ENCODE data around the gene COPS7A. TPM values are rescaled to one million over a fixed set of nuclear protein-coding genes. Genes with fewer than 3 reads are reported as not detected.

Gene COPS7A
- total and polyA plus RNA-seq, 9 of the 15 experiments (the other 6 are each of a cell fraction or from before 2014, with no cell fraction given), result 12.7 to 36.0 (median 24.3) TPM

DNA sequence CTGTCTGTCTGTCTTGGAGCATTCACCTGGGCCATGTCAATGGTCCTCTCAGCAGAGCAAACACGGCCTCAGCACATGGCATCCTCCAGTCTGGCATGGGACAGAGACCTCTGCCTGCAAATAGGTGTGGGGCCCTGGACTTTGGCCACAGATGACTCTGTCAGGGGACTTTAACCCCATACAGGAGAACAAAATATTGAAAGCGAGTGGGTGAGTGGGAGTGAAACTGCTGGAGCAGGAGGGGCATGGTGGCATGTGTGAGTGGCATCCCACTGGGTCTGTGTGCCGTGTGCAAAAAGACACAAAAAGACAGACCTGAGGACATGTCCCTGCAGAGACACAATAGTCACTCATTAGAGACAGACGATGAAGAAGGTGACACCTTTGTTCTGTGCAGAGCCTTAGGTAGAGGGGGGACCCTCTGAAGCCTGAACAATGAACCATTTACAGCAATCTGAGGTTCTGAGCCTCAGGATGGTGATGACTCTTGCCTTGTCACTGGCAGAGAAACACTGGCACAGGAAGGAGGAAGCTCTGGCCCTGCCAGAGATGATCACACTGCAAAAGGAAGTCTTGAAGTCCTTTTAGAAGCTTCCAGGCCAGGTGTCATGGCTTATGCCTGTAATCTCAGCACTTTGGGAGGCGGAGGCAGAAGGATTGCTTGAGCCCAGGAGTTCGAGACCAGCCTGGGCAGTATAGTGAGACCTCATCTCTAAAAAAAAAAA, 56.0 kb downstream of the COPS7A start (continued):
- no peak for TF ChIP-seq ZFP36 (IDR thresholded peaks at IDR 0.05; ENCODE audit: low read depth, low read length, partially characterized antibody)

DNA sequence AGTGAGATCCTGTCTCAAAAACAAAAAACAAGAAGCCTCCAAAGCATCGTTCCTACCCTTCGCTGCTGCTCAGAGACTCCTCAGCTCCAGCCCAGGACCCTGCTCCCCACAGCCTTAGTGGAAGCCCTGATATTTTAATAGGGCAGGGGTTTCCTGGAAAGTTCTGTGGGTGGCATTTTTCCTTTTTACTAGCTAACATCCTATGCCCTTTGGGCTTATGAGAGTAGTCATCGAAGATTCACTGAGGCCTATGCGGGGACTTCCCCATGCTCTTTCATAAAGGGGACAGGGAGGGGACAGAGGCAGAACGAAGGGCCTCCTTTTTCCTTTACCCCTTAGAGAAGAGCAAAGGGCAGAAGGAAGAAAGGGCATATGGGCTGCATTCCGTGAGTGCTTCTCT, 56.7 kb downstream of the COPS7A start:
- no peak for ATAC-seq
- CTCF ChIA-PET (ENCODE audit: low intra/inter-chr PET ratio), result no interaction called here

More for the DNA sequence above, 56.7 kb downstream of the COPS7A start:
- Histone ChIP-seq H3K79me2 (ENCODE audit: control insufficient read depth, insufficient read depth, low read length) (no peaks in the 10 kb centered on the region), H3K36me3 (ENCODE audit: control insufficient read depth, insufficient read depth, low read length) (no peaks in the 10 kb centered on the region), H4K20me1 (replicated peaks; ENCODE audit: control insufficient read depth, insufficient read depth, low read length) (no peaks in the 10 kb centered on the region), H3K27ac (ENCODE audit: extremely low read depth, low read depth, low read length) (no peak overlapping the region), H3K9ac (ENCODE audit: insufficient read depth in 1 of 2, low read depth in 2 of 2, low read length in 2 of 2) (peak overlapping the region in 1 of 2 experiments; percentile 35; a peak in 1 of 4 replicates), H3K4me3 (no peak overlapping the region), H3K9me3 (replicated peaks; ENCODE audit: control insufficient read depth, insufficient read depth, low read depth, low read length) (no peaks in the 10 kb centered on the region), H3K4me1 (replicated peaks in 1 of 2; ENCODE audit: control insufficient read depth in 2 of 2, insufficient read depth in 2 of 2, low read length in 2 of 2) (peaks cover 5 to 18% of the 10 kb centered on the region in 2 experiments; a peak in 4 of 5 replicates), H3K4me2 (ENCODE audit: insufficient read depth, low read length) (no peak overlapping the region), H3K9me1 (ENCODE audit: control insufficient read depth, insufficient read depth, low read length) (no peaks in the 10 kb centered on the region), H2AFZ (ENCODE audit: low read depth, low read length) (no peak overlapping the region), H3K27me3 (ENCODE audit: control insufficient read depth in 2 of 2, insufficient read depth in 2 of 2, low read length in 2 of 2) (no peaks in the 10 kb centered on the region)
- no peak for DNase-seq (ENCODE audit: extremely low read depth in 1 of 4, low spot score in 3 of 4)
- no peak for TF ChIP-seq ZNF274 (IDR thresholded peaks at IDR 0.05; ENCODE audit: borderline replicate concordance, low read depth, low read length)
- no peak for TF ChIP-seq BHLHE40 (IDR thresholded peaks at IDR 0.05; ENCODE audit: low read length)
- TF ChIP-seq POLR2A (conservative IDR thresholded peaks at IDR 0.05), result no peak
- no peak for TF ChIP-seq RBBP5 (IDR thresholded peaks at IDR 0.05; ENCODE audit: borderline replicate concordance, insufficient read depth, low read length, poor library complexity, severe bottlenecking)
- TF ChIP-seq TRIM28 (IDR thresholded peaks at IDR 0.05), result no peak
- TF ChIP-seq ZNF75A (CRISPR knock-in tag; IDR thresholded peaks at IDR 0.05), result no peak
- TF ChIP-seq FOXA3 (CRISPR knock-in tag; conservative IDR thresholded peaks at IDR 0.05 in 1 of 2, IDR thresholded peaks at IDR 0.05 in 1 of 2), result no peak
- no peak for TF ChIP-seq RB1 (IDR thresholded peaks at IDR 0.05; ENCODE audit: low read depth)
- POLR2A ChIA-PET, result interaction anchor here (1.2 kb wide), 1 partner anchor 28 kb away, joined by 3 read pairs; the partner anchor contains the start of gene MLF2
- no TSS peak for BruUV-seq (replicated peaks)
- WGBS (ENCODE audit: insufficient coverage, low coverage, missing lambda C conversion rate), result 56% methylated on average over 6 of the region's 6 CpGs
- no peak for FAIRE-seq
- in situ Hi-C loops (cut with MboI) (no loop called here), intact Hi-C loops (cut with micrococcal nuclease) (no loop called here)

Small RNAs within 50 kb of the gene (small RNA-seq; reads per million reads assigned to genes)
- not detected for gene RNU6-781P

Other genes with a start within 250 kb of the COPS7A start
Only the 7 nearest of the 30 such genes appear.
- 12.8 and 15.7 TPM in 2 replicates for gene ING4, start 60.9 kb upstream of the COPS7A start, total RNA-seq (2014; rRNA removed)
- 16.4 and 19.7 TPM in 2 replicates for gene ING4, start 60.9 kb upstream of the COPS7A start, total RNA-seq (2014; rRNA removed; fragmentation: Illumina TruSeq; extraction: Trizol)
- 11.0 and 11.6 TPM in 2 replicates for gene ING4, start 60.9 kb upstream of the COPS7A start, total RNA-seq (2015; rRNA removed; fragmentation: Illumina TruSeq; extraction: Trizol)
- 13.0 and 14.0 TPM in 2 replicates for gene ING4, start 60.9 kb upstream of the COPS7A start, total RNA-seq (2021)
- gene ING4, start 60.9 kb upstream of the COPS7A start, polyA plus RNA-seq (2011; rRNA removed), result 30.2 and 32.1 TPM in 2 replicates
- 27.3 and 28.4 TPM in 2 replicates for gene ING4, start 60.9 kb upstream of the COPS7A start, polyA plus RNA-seq (2014; fragmentation: Illumina TruSeq; extraction: Trizol)
- 1 to 10 TPM; 6.6 to 8.4 TPM for gene ING4, start 60.9 kb upstream of the COPS7A start, polyA plus RNA-seq (2014; fragmentation: Nextera tagmentation; extraction: Ambion mirVana)
- 23.8 and 23.9 TPM in 2 replicates for gene ING4, start 60.9 kb upstream of the COPS7A start, polyA plus RNA-seq (2014; rRNA removed)
- gene ZNF384, start 34.7 kb upstream of the COPS7A start, total RNA-seq (2014; rRNA removed), result 9.6 and 21.4 TPM in 2 replicates
- 16.4 and 21.3 TPM in 2 replicates for gene ZNF384, start 34.7 kb upstream of the COPS7A start, total RNA-seq (2014; rRNA removed; fragmentation: Illumina TruSeq; extraction: Trizol)
- 20.2 and 21.6 TPM in 2 replicates for gene ZNF384, start 34.7 kb upstream of the COPS7A start, total RNA-seq (2015; rRNA removed; fragmentation: Illumina TruSeq; extraction: Trizol)
- gene ZNF384, start 34.7 kb upstream of the COPS7A start, total RNA-seq (2021), result 34.3 and 36.9 TPM in 2 replicates
- gene ZNF384, start 34.7 kb upstream of the COPS7A start, polyA plus RNA-seq (2011; rRNA removed), result 38.2 and 51.4 TPM in 2 replicates
- gene ZNF384, start 34.7 kb upstream of the COPS7A start, polyA plus RNA-seq (2014; fragmentation: Illumina TruSeq; extraction: Trizol), result 62.1 and 64.8 TPM in 2 replicates
- under 1 TPM; 0.36 to 0.42 TPM for gene ZNF384, start 34.7 kb upstream of the COPS7A start, polyA plus RNA-seq (2014; fragmentation: Nextera tagmentation; extraction: Ambion mirVana)
- 29.1 and 39.4 TPM in 2 replicates for gene ZNF384, start 34.7 kb upstream of the COPS7A start, polyA plus RNA-seq (2014; rRNA removed)
- not detected in 2 replicates for gene PIANP, start 23.2 kb upstream of the COPS7A start, total RNA-seq (2014; rRNA removed)
- gene PIANP, start 23.2 kb upstream of the COPS7A start, total RNA-seq (2014; rRNA removed; fragmentation: Illumina TruSeq; extraction: Trizol), result not detected in 2 replicates
- gene PIANP, start 23.2 kb upstream of the COPS7A start, total RNA-seq (2015; rRNA removed; fragmentation: Illumina TruSeq; extraction: Trizol), result not detected in 2 replicates
- not detected in 2 replicates for gene PIANP, start 23.2 kb upstream of the COPS7A start, total RNA-seq (2021)
- not detected in 2 replicates for gene PIANP, start 23.2 kb upstream of the COPS7A start, polyA plus RNA-seq (2011; rRNA removed)
- not detected in 2 replicates for gene PIANP, start 23.2 kb upstream of the COPS7A start, polyA plus RNA-seq (2014; fragmentation: Illumina TruSeq; extraction: Trizol)
- not detected for gene PIANP, start 23.2 kb upstream of the COPS7A start, polyA plus RNA-seq (2014; fragmentation: Nextera tagmentation; extraction: Ambion mirVana)
- gene PIANP, start 23.2 kb upstream of the COPS7A start, polyA plus RNA-seq (2014; rRNA removed), result 0.07 TPM in 1 of 2 replicates, not detected in the other
- 146 and 161 TPM in 2 replicates for gene MLF2, start 29.1 kb downstream of the COPS7A start, total RNA-seq (2014; rRNA removed)
- gene MLF2, start 29.1 kb downstream of the COPS7A start, total RNA-seq (2014; rRNA removed; fragmentation: Illumina TruSeq; extraction: Trizol), result 58.3 and 60.3 TPM in 2 replicates
- 94.6 and 99.2 TPM in 2 replicates for gene MLF2, start 29.1 kb downstream of the COPS7A start, total RNA-seq (2015; rRNA removed; fragmentation: Illumina TruSeq; extraction: Trizol)
- gene MLF2, start 29.1 kb downstream of the COPS7A start, total RNA-seq (2021), result 149 and 167 TPM in 2 replicates
- 190 and 209 TPM in 2 replicates for gene MLF2, start 29.1 kb downstream of the COPS7A start, polyA plus RNA-seq (2011; rRNA removed)
- 138 and 139 TPM in 2 replicates for gene MLF2, start 29.1 kb downstream of the COPS7A start, polyA plus RNA-seq (2014; fragmentation: Illumina TruSeq; extraction: Trizol)
- gene MLF2, start 29.1 kb downstream of the COPS7A start, polyA plus RNA-seq (2014; fragmentation: Nextera tagmentation; extraction: Ambion mirVana), result 10 to 100 TPM; 11.4 to 15.6 TPM
- gene MLF2, start 29.1 kb downstream of the COPS7A start, polyA plus RNA-seq (2014; rRNA removed), result 186 and 187 TPM in 2 replicates
- gene PTMS, start 42.3 kb downstream of the COPS7A start, total RNA-seq (2014; rRNA removed), result 78.5 and 91.4 TPM in 2 replicates
- 73.6 and 84.1 TPM in 2 replicates for gene PTMS, start 42.3 kb downstream of the COPS7A start, total RNA-seq (2014; rRNA removed; fragmentation: Illumina TruSeq; extraction: Trizol)
- gene PTMS, start 42.3 kb downstream of the COPS7A start, total RNA-seq (2015; rRNA removed; fragmentation: Illumina TruSeq; extraction: Trizol), result 97.7 and 108 TPM in 2 replicates
- gene PTMS, start 42.3 kb downstream of the COPS7A start, total RNA-seq (2021), result 277 and 287 TPM in 2 replicates
- gene PTMS, start 42.3 kb downstream of the COPS7A start, polyA plus RNA-seq (2011; rRNA removed), result 64.1 and 92.5 TPM in 2 replicates
- gene PTMS, start 42.3 kb downstream of the COPS7A start, polyA plus RNA-seq (2014; fragmentation: Illumina TruSeq; extraction: Trizol), result 282 and 386 TPM in 2 replicates
- gene PTMS, start 42.3 kb downstream of the COPS7A start, polyA plus RNA-seq (2014; fragmentation: Nextera tagmentation; extraction: Ambion mirVana), result 1 to 10 TPM; 5.1 to 5.2 TPM
- gene PTMS, start 42.3 kb downstream of the COPS7A start, polyA plus RNA-seq (2014; rRNA removed), result 187 and 235 TPM in 2 replicates
- 0.09 TPM in 1 of 2 replicates, not detected in the other for gene LAG3, start 48.5 kb downstream of the COPS7A start, total RNA-seq (2014; rRNA removed)
- 0.22 TPM in 1 of 2 replicates, not detected in the other for gene LAG3, start 48.5 kb downstream of the COPS7A start, total RNA-seq (2014; rRNA removed; fragmentation: Illumina TruSeq; extraction: Trizol)
- 0.08 and 0.18 TPM in 2 replicates for gene LAG3, start 48.5 kb downstream of the COPS7A start, total RNA-seq (2015; rRNA removed; fragmentation: Illumina TruSeq; extraction: Trizol)
- 0.60 and 0.66 TPM in 2 replicates for gene LAG3, start 48.5 kb downstream of the COPS7A start, total RNA-seq (2021)
- 0.10 and 0.19 TPM in 2 replicates for gene LAG3, start 48.5 kb downstream of the COPS7A start, polyA plus RNA-seq (2011; rRNA removed)
- 0.09 and 0.22 TPM in 2 replicates for gene LAG3, start 48.5 kb downstream of the COPS7A start, polyA plus RNA-seq (2014; fragmentation: Illumina TruSeq; extraction: Trizol)
- under 1 TPM in 1 of 2 experiments, not detected in 1; 0.07 TPM for gene LAG3, start 48.5 kb downstream of the COPS7A start, polyA plus RNA-seq (2014; fragmentation: Nextera tagmentation; extraction: Ambion mirVana)
- gene LAG3, start 48.5 kb downstream of the COPS7A start, polyA plus RNA-seq (2014; rRNA removed), result 0.07 and 0.74 TPM in 2 replicates
- gene CD4, start 65.5 kb downstream of the COPS7A start, total RNA-seq (2014; rRNA removed), result not detected in 2 replicates
- gene CD4, start 65.5 kb downstream of the COPS7A start, total RNA-seq (2014; rRNA removed; fragmentation: Illumina TruSeq; extraction: Trizol), result not detected in 2 replicates
- 0.07 and 0.08 TPM in 2 replicates for gene CD4, start 65.5 kb downstream of the COPS7A start, total RNA-seq (2015; rRNA removed; fragmentation: Illumina TruSeq; extraction: Trizol)
- 0.27 and 0.31 TPM in 2 replicates for gene CD4, start 65.5 kb downstream of the COPS7A start, total RNA-seq (2021)
- 0.04 TPM in 1 of 2 replicates, not detected in the other for gene CD4, start 65.5 kb downstream of the COPS7A start, polyA plus RNA-seq (2011; rRNA removed)
- 0.06 and 0.10 TPM in 2 replicates for gene CD4, start 65.5 kb downstream of the COPS7A start, polyA plus RNA-seq (2014; fragmentation: Illumina TruSeq; extraction: Trizol)
- under 1 TPM in 1 of 2 experiments, not detected in 1; 0.06 TPM for gene CD4, start 65.5 kb downstream of the COPS7A start, polyA plus RNA-seq (2014; fragmentation: Nextera tagmentation; extraction: Ambion mirVana)
- 0.11 TPM in 1 of 2 replicates, not detected in the other for gene CD4, start 65.5 kb downstream of the COPS7A start, polyA plus RNA-seq (2014; rRNA removed)

All from K562 (cell line).